Small intestine (tissue), 7 donors: Measurements from ENCODE around the gene LYL1. TPM values are rescaled to one million over a fixed set of nuclear protein-coding genes. Genes with fewer than 3 reads are reported as not detected.

ENCODE experiments used
- DNase-seq, 2 donors: peaks; one replicate each; pipeline versions ENCODE4 v3.0.0 to v3.0.0-alpha.2; 2013
- FAIRE-seq: peaks from 2 replicates; lab custom pipeline; 2012; peaks lifted over from hg19 to GRCh38; lab: Jason Lieb, UNC
- H3K27ac ChIP-seq, 3 donors: one replicate each; pipeline ENCODE4 v1.5.1; 2013; ENCODE audit warnings: low read length in 2 of 3, mild to moderate bottlenecking in 2 of 3, control low read depth in 1 of 3, inconsistent platforms in 1 of 3, low read depth in 1 of 3, moderate library complexity in 1 of 3
- H3K27me3 ChIP-seq, 3 donors: one replicate each; pipeline ENCODE4 v1.6.1; 2013; ENCODE audit warnings: low read length in 3 of 3, inconsistent platforms in 1 of 3; ENCODE audit not compliant: control insufficient read depth in 3 of 3, insufficient read depth in 3 of 3
- H3K36me3 ChIP-seq, 3 donors: one replicate each; pipeline ENCODE4 v1.6.1; 2013; ENCODE audit warnings: low read length in 3 of 3, inconsistent platforms in 1 of 3, low read depth in 1 of 3, mild to moderate bottlenecking in 1 of 3, moderate library complexity in 1 of 3; ENCODE audit not compliant: control insufficient read depth in 3 of 3, insufficient read depth in 2 of 3
- H3K4me1 ChIP-seq, 3 donors: one replicate each; pipeline ENCODE4 v1.6.1; 2013; ENCODE audit warnings: low read length in 2 of 3, inconsistent platforms in 1 of 3, low read depth in 1 of 3, mild to moderate bottlenecking in 1 of 3, moderate library complexity in 1 of 3; ENCODE audit not compliant: control insufficient read depth in 3 of 3, insufficient read depth in 2 of 3
- H3K4me3 ChIP-seq, 3 donors: one replicate each; pipeline ENCODE4 v1.5.1; 2013; ENCODE audit warnings: low read length in 3 of 3, control low read depth in 1 of 3, inconsistent platforms in 1 of 3, low read depth in 1 of 3, mild to moderate bottlenecking in 1 of 3, moderate library complexity in 1 of 3
- H3K9me3 ChIP-seq, 2 donors: one replicate each; pipeline ENCODE4 v1.6.1; 2013; ENCODE audit warnings: low read depth in 1 of 2, low read length in 1 of 2; ENCODE audit not compliant: control insufficient read depth in 2 of 2, insufficient read depth in 1 of 2
- WGBS, 3 donors: extraction: QIAGEN DNeasy Blood & Tissue Kit; methylation state at CpG; one replicate each; pipeline ENCODE4 v1.1.7; 2013; 5-methylcytosine and 5-hydroxymethylcytosine counted together
- polyA plus RNA-seq, 4 donors: library from polyadenylated mRNA; stranded (reverse) in 3 of 4; unstranded in 1 of 4; fragments of 200-250 nt in 3 of 4; fragments of 120-200 nt in 1 of 4; gene quantifications; one replicate each; pipeline versions ENCODE4 v1.2.1 to v1.2.3, GENCODE V29; 2013
- donor health status: healthy with polysubstance abuse.
- donor health status: control.
- donor health status: control.
- donor health status: Bipolar disorder and iron deficiency.
- donor health status: healthy.

LYL1 gene
- polyA plus RNA-seq, 4 donors: 0.67 to 8.9 (median 2.8) TPM

DNA sequence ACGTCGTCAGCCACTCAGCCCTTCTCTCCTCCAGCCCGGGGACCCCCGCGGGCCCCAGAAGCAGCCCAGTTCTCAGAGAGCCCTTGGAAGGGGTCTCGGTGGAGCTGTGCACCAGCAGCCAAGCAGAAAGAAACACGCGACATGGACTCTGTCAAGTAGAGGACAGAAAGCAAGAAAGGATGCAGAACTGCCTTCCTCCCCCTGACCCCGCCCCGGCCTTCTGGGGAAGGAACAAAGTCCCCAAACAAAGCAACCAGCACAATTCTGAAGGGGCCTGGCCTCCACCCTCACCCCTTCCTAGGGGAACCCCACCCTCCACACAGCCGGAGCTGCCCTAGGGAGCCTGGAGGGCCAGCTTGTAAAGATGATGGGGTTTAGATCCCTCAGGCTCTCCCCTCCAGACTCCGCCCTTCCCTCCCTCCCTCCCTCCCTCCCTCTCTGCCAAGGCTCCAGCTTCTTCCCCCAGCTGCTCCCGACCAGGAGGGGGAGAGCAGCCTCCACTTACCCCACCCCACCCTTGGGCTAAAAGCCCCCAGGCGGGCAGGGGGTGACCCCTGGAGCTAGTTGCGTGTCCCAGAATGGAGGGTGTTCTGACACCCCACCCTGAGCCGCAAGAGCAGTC lies 7.8 kb downstream of the LYL1 start:
- DNase-seq: no peak
- H3K4me3 ChIP-seq: no peak overlapping the region

DNA sequence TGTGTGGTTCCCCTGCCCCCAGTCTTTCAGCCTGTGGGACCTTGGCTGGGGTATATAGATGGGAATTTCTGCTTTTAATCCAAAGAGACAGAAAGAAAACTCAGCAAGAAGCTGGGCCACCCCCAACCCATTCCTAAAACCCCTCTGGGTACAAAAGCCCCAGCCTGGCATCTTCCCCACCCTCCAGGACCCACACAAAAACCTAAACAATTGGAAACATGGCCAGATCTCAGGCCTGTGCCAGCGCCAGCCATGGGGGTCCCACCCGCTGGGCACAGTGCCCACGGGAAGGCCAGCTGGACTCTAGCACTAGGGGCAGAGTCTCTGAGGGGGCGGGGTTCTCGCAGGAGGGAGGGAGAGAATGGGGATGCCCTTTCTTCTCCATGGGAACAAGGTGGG lies 8.6 kb downstream of the LYL1 start:
- peak in 1 of 2 donors; percentile 50 for DNase-seq
- H3K4me1 ChIP-seq: peaks cover 0 to 46% (median 10%) of the 10 kb centered on the region in 3 donors

More for the DNA sequence above, 7.8 kb downstream of the LYL1 start:
- 38 to 58% (median 43%) methylated on average over 14 to 16 of the region's 16 CpGs for WGBS, 3 donors
- no peak overlapping the region for H3K27ac ChIP-seq
- peaks cover 0 to 74% (median 2%) of the 10 kb centered on the region in 3 donors for H3K27me3 ChIP-seq
- H3K9me3 ChIP-seq: no peaks in the 10 kb centered on the region
- no peak for FAIRE-seq
- H3K4me1 ChIP-seq: peaks cover 2 to 51% (median 10%) of the 10 kb centered on the region in 3 donors
- H3K36me3 ChIP-seq: peaks cover 0 to 13% (median 0%) of the 10 kb centered on the region in 3 donors

GRCh38 chr19:13093407-13094105 lies 9.1 kb downstream of the LYL1 start:
- 42 to 44% (median 42%) methylated on average over 12 of the region's 12 CpGs for WGBS, 3 donors
- Histone ChIP-seq H3K4me1 (peaks cover 0 to 41% (median 7%) of the 10 kb centered on the region in 3 donors), H3K9me3 (no peaks in the 10 kb centered on the region), H3K27me3 (peaks cover 0 to 63% (median 2%) of the 10 kb centered on the region in 3 donors), H3K36me3 (peaks cover 0 to 20% (median 0%) of the 10 kb centered on the region in 3 donors), H3K4me3 (no peak overlapping the region), H3K27ac (no peak overlapping the region)
- DNase-seq (peak; percentile 84 to 85), FAIRE-seq (no peak)

More for the DNA sequence above, 8.6 kb downstream of the LYL1 start:
- Histone ChIP-seq H3K27ac (no peak overlapping the region), H3K36me3 (peaks cover 0 to 19% (median 0%) of the 10 kb centered on the region in 3 donors), H3K27me3 (peaks cover 0 to 68% (median 2%) of the 10 kb centered on the region in 3 donors), H3K4me3 (no peak overlapping the region), H3K9me3 (no peaks in the 10 kb centered on the region)
- FAIRE-seq: no peak
- 27 to 38% (median 36%) methylated on average over 5 of the region's 5 CpGs for WGBS, 3 donors

DNA sequence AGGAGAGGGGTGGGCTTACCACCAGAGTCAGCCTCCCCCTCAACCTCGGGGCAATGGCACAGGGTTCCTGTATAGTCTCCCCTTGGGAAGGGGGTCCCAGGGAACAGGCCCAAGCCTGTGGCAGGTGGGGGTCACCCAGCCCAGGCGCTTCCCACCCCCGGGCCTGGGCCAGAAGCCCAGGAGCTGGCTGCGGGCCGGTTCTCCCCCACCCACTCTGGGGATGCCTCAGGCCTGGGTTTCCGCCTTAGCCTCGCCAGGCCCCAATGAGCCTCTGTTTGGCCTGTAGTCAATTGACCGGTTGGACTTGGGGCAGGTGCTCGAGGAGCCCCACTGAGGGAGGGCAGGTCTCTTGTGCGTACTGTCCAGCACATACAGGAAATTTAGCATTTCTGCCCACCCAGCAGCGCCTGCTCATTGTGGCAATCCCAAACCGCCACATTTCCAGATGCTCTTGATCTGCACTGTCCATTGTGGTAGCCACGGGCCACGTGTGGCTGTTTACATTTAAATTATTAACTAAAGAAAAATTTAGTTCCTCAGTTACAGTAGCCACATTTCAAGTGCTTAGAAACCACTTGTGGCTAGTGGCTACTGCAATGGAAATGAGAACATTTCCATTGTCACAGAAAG lies 9.9 kb downstream of the LYL1 start:
- 67 to 69% (median 69%) methylated on average over 10 to 14 of the region's 14 CpGs for WGBS, 3 donors
- DNase-seq (no peak), FAIRE-seq (no peak)
- H3K27ac ChIP-seq: peak overlapping the region in 1 of 3 donors; percentile 1
- H3K4me3 ChIP-seq: no peak overlapping the region
- H3K36me3 ChIP-seq: peaks cover 0 to 20% (median 0%) of the 10 kb centered on the region in 3 donors
- no peaks in the 10 kb centered on the region for H3K9me3 ChIP-seq
- H3K4me1 ChIP-seq: peaks cover 0 to 40% (median 5%) of the 10 kb centered on the region in 3 donors
- peaks cover 0 to 56% (median 2%) of the 10 kb centered on the region in 3 donors for H3K27me3 ChIP-seq

GRCh38 chr19:13092158-13092543 lies 10.5 kb downstream of the LYL1 start:
- peaks cover 0 to 40% (median 5%) of the 10 kb centered on the region in 3 donors for H3K4me1 ChIP-seq
- FAIRE-seq: no peak

DNA sequence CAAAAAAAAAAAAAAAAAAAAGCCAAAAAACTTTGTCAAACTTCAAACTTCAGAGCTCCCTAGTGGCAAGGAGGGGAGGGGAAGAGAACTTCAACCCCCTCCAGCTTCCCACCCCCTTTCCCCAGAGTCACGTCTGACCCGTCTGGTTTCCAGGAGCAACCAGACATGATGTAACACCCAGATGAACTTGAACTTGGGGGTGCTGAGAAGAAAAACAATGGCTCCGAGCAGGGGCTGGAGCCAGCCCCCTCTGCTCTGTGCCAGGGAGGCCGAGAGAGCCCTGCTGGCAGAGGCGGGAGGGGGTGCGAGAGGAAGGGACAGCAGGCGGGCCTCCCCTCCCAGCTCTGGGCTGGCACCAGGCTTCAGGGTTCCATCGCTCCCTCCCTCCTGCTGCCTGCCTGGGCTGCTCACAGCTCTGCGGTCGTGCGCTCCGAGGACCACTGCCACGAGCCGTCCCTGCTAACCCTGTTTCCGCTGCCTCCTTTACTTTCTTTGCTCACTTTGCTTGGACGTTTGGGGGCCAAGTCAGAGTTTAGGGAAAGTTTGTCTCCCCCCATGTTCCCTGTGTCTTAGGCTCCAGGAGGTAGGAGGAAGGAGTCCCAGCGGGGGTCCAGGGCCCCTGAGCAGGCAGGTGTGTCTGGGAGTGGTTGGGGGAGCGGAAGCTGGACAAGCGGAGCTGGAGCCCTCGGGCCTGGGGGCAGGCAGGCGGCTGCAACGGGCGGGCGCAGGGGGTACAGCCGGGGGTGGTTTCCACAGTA lies 11.1 kb downstream of the LYL1 start:
- no peaks in the 10 kb centered on the region for H3K9me3 ChIP-seq
- H3K4me3 ChIP-seq: no peak overlapping the region
- H3K27ac ChIP-seq: peak overlapping the region in 2 of 3 donors; percentile 11 to 42
- H3K4me1 ChIP-seq: peaks cover 0 to 40% (median 4%) of the 10 kb centered on the region in 3 donors
- H3K27me3 ChIP-seq: peaks cover 0 to 54% (median 2%) of the 10 kb centered on the region in 3 donors
- DNase-seq: peak in 1 of 2 donors; percentile 69
- FAIRE-seq: no peak
- H3K36me3 ChIP-seq: peaks cover 0 to 25% (median 0%) of the 10 kb centered on the region in 3 donors
- 57 to 86% (median 79%) methylated on average over 25 of the region's 25 CpGs for WGBS, 3 donors

More at GRCh38 chr19:13092158-13092543, 10.5 kb downstream of the LYL1 start:
- Histone ChIP-seq H3K9me3 (no peaks in the 10 kb centered on the region), H3K27ac (peak overlapping the region in 2 of 3 donors; percentile 1 to 11), H3K36me3 (peaks cover 0 to 23% (median 0%) of the 10 kb centered on the region in 3 donors), H3K4me3 (no peak overlapping the region), H3K27me3 (peaks cover 0 to 54% (median 2%) of the 10 kb centered on the region in 3 donors)
- DNase-seq: no peak
- WGBS, 3 donors: 80 to 100% (median 96%) methylated on average over 2 of the region's 2 CpGs

- Histone ChIP-seq H3K9me3 (no peaks in the 10 kb centered on the region), H3K4me1 (peaks cover 0 to 32% (median 0%) of the 10 kb centered on the region in 3 donors), H3K27me3 (peaks cover 0 to 54% (median 0%) of the 10 kb centered on the region in 3 donors), H3K27ac (no peak overlapping the region), H3K4me3 (no peak overlapping the region), H3K36me3 (peaks cover 0 to 27% (median 0%) of the 10 kb centered on the region in 3 donors)
- DNase-seq: no peak
- FAIRE-seq: no peak
- WGBS, 3 donors: 78 to 91% (median 80%) methylated on average over 8 to 10 of the region's 10 CpGs
Measured at GRCh38 chr19:13090511-13091231, 12.0 kb downstream of the LYL1 start.
